ENCODE data around the gene MAPK12.
A peak's percentile ranks its signal among the peaks of the same experiment; 100 is the strongest.

MAPK12 gene

GRCh38 chr22:50292643-50293440 is 31.4 kb upstream of the MAPK12 start:
- H3K4me1 ChIP-seq = peaks cover 91% of the 10 kb centered on the region
- H3K36me3 ChIP-seq = peaks cover 40% of the 10 kb centered on the region
- H3K4me3 ChIP-seq = peak overlapping the region; percentile 58
- TF ChIP-seq Cebpa-rat (IDR thresholded peaks at IDR 0.05) = no peak
- H4K20me1 ChIP-seq = peaks cover 100% of the 10 kb centered on the region
- H3K27me3 ChIP-seq = no peaks in the 10 kb centered on the region
- peak overlapping the region; percentile 100 for H3K4me2 ChIP-seq
- peak overlapping the region; percentile 73 for H3K27ac ChIP-seq
- no peaks in the 10 kb centered on the region for H3K9me3 ChIP-seq
- H3K9ac ChIP-seq = peak overlapping the region; percentile 75

- H4K20me1 ChIP-seq = peaks cover 99% of the 10 kb centered on the region
- H3K9ac ChIP-seq = no peak overlapping the region
- no peaks in the 10 kb centered on the region for H3K9me3 ChIP-seq
- H3K4me3 ChIP-seq = no peak overlapping the region
- H3K27me3 ChIP-seq = no peaks in the 10 kb centered on the region
- no peak overlapping the region for H3K4me2 ChIP-seq
- H3K27ac ChIP-seq = peak overlapping the region; percentile 66
- H3K36me3 ChIP-seq = peaks cover 64% of the 10 kb centered on the region
- H3K4me1 ChIP-seq = peaks cover 63% of the 10 kb centered on the region
- no peak for TF ChIP-seq Cebpa-rat (IDR thresholded peaks at IDR 0.05)
Measured at GRCh38 chr22:50289942-50290630, 28.6 kb upstream of the MAPK12 start.

- Histone ChIP-seq H3K9me3 (no peaks in the 10 kb centered on the region), H3K27me3 (no peaks in the 10 kb centered on the region), H3K36me3 (peaks cover 70% of the 10 kb centered on the region), H3K4me2 (no peak overlapping the region), H3K9ac (no peak overlapping the region), H3K4me3 (no peak overlapping the region), H3K4me1 (peaks cover 56% of the 10 kb centered on the region), H4K20me1 (peaks cover 99% of the 10 kb centered on the region), H3K27ac (no peak overlapping the region)
- no peak for TF ChIP-seq Cebpa-rat (IDR thresholded peaks at IDR 0.05)
Measured at GRCh38 chr22:50289151-50289941, 27.9 kb upstream of the MAPK12 start.

- Histone ChIP-seq H4K20me1 (peaks cover 91% of the 10 kb centered on the region), H3K27ac (no peak overlapping the region), H3K27me3 (no peaks in the 10 kb centered on the region), H3K36me3 (peaks cover 85% of the 10 kb centered on the region), H3K4me1 (peaks cover 40% of the 10 kb centered on the region), H3K9me3 (no peaks in the 10 kb centered on the region), H3K4me2 (no peak overlapping the region), H3K9ac (no peak overlapping the region), H3K4me3 (no peak overlapping the region)
- TF ChIP-seq Cebpa-rat (IDR thresholded peaks at IDR 0.05) = no peak
Measured at GRCh38 chr22:50287731-50288130, 26.2 kb upstream of the MAPK12 start.

GRCh38 chr22:50286701-50287318 is 25.3 kb upstream of the MAPK12 start:
- H3K36me3 ChIP-seq = peaks cover 94% of the 10 kb centered on the region

GRCh38 chr22:50286275-50286674 is 24.8 kb upstream of the MAPK12 start:
- H3K9ac ChIP-seq = no peak overlapping the region
- H3K4me3 ChIP-seq = no peak overlapping the region
- H3K9me3 ChIP-seq = no peaks in the 10 kb centered on the region
- H3K27me3 ChIP-seq = no peaks in the 10 kb centered on the region
- H4K20me1 ChIP-seq = peaks cover 91% of the 10 kb centered on the region
- no peak overlapping the region for H3K4me2 ChIP-seq
- H3K27ac ChIP-seq = no peak overlapping the region
- H3K36me3 ChIP-seq = peaks cover 94% of the 10 kb centered on the region
- H3K4me1 ChIP-seq = peaks cover 25% of the 10 kb centered on the region
- no peak for TF ChIP-seq Cebpa-rat (IDR thresholded peaks at IDR 0.05)

More at GRCh38 chr22:50286701-50287318, 25.3 kb upstream of the MAPK12 start:
- H3K9me3 ChIP-seq = no peaks in the 10 kb centered on the region
- no peak overlapping the region for H3K4me2 ChIP-seq
- H3K4me1 ChIP-seq = peaks cover 30% of the 10 kb centered on the region
- no peak overlapping the region for H3K4me3 ChIP-seq
- H4K20me1 ChIP-seq = peaks cover 91% of the 10 kb centered on the region
- H3K27me3 ChIP-seq = no peaks in the 10 kb centered on the region
- no peak overlapping the region for H3K27ac ChIP-seq
- TF ChIP-seq Cebpa-rat (IDR thresholded peaks at IDR 0.05) = no peak
- no peak overlapping the region for H3K9ac ChIP-seq

GRCh38 chr22:50285568-50286229 is 24.2 kb upstream of the MAPK12 start:
- H3K9me3 ChIP-seq = no peaks in the 10 kb centered on the region
- H3K4me2 ChIP-seq = no peak overlapping the region
- no peak overlapping the region for H3K9ac ChIP-seq
- H3K27me3 ChIP-seq = no peaks in the 10 kb centered on the region
- TF ChIP-seq Cebpa-rat (IDR thresholded peaks at IDR 0.05) = no peak
- H3K27ac ChIP-seq = no peak overlapping the region
- H3K36me3 ChIP-seq = peaks cover 94% of the 10 kb centered on the region
- peaks cover 91% of the 10 kb centered on the region for H4K20me1 ChIP-seq
- peaks cover 19% of the 10 kb centered on the region for H3K4me1 ChIP-seq
- H3K4me3 ChIP-seq = no peak overlapping the region

GRCh38 chr22:50284479-50284878 is 23.0 kb upstream of the MAPK12 start:
- H3K27me3 ChIP-seq = no peaks in the 10 kb centered on the region
- H3K4me1 ChIP-seq = peaks cover 7% of the 10 kb centered on the region; the same call in 1 of the 2 replicates
- no peak overlapping the region for H3K4me2 ChIP-seq
- no peak overlapping the region for H3K9ac ChIP-seq
- H3K9me3 ChIP-seq = no peaks in the 10 kb centered on the region
- H4K20me1 ChIP-seq = peaks cover 90% of the 10 kb centered on the region
- no peak overlapping the region for H3K4me3 ChIP-seq
- no peak for TF ChIP-seq Cebpa-rat (IDR thresholded peaks at IDR 0.05)
- H3K27ac ChIP-seq = no peak overlapping the region
- peaks cover 94% of the 10 kb centered on the region for H3K36me3 ChIP-seq

GRCh38 chr22:50283821-50284220 is 22.3 kb upstream of the MAPK12 start:
- H3K4me2 ChIP-seq = no peak overlapping the region

More at GRCh38 chr22:50283821-50284220, 22.3 kb upstream of the MAPK12 start:
- no peak overlapping the region for H3K4me3 ChIP-seq
- peaks cover 90% of the 10 kb centered on the region for H4K20me1 ChIP-seq
- no peak overlapping the region for H3K27ac ChIP-seq
- no peaks in the 10 kb centered on the region for H3K9me3 ChIP-seq
- no peaks in the 10 kb centered on the region for H3K27me3 ChIP-seq
- peaks cover 94% of the 10 kb centered on the region for H3K36me3 ChIP-seq
- no peak overlapping the region for H3K9ac ChIP-seq
- no peak for TF ChIP-seq Cebpa-rat (IDR thresholded peaks at IDR 0.05)
- peaks cover under 1% of the 10 kb centered on the region; the same call in 1 of the 2 replicates for H3K4me1 ChIP-seq

All from BLaER1 (cell line).